NCI-H187 treated with DMSO at 0.1 percent for 48 hours (cell line): ENCODE measurements around the gene ATM.
"Not testable (repeated sequence)": the region's sequence is repeated elsewhere in the genome, so short reads cannot be mapped to it uniquely, and the experiment has no call there.

Experiments used
- DNase-seq: peaks from one replicate; lab custom pipeline; 2025; lab: John Stamatoyannopoulos, UW

The ATM gene

DNA sequence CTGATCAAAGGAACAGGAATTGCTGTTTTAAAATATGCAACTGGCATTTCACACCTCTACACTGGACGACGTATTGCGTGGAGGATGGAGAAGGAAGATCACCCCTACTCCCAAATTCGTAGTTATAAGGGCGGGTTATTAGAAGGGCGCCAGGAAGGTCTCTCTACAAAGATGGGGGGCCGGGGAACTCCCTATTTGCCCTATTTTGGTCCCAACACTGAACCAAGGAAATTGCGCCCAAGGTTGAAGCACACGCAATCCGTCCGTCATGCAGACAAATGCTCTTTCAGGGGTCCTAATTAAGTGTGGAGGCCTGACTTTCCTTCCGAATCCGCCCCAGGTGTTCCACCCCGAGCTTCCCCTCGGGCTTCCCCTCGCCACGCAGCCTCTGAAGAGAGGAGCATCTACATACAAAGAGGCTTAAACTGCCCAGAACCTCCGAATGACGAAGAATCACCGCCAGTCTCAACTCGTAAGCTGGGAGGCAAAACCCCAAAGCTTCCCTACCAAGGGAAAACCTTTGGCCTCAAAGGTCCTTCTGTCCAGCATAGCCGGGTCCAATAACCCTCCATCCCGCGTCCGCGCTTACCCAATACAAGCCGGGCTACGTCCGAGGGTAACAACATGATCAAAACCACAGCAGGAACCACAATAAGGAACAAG is 825 bp upstream of the ATM start:
- no peak for DNase-seq

DNA sequence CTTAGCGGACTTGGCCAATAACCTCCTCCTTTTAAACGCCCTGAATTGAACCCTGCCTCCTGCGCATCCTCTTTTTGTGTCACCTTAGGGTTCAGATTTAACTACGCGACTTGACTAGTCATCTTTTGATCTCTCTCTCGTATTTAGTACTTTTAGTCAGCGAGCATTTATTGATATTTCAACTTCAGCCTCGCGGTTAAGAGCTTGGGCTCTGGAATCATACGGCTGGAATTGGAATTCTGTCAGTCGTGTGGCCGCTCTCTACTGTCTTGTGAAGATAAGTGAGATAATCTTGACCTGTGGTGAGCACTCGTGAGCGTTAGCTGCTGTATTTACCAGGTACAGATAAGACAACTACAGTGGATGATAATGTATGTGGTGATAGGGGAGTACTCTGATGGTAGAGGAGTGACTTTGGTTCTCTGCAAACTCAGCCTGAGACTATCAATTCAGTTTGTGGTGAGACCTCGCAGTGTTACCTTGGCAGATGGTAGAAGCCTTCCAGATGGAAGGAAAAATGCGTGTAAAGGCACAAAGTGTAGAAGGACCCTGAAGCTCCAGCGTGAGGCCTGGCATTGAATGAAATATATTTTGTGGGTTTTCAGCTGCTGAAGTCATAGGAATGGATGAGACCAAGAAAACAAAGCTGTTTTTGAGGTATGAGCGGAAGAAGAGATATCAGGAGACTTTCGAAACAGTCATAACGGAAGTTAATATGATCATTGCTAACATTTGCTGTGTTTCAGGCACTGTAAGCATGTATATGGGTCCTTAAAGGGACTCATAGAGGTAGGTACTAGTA is 682 bp downstream of the ATM start:
- DNase-seq = no peak

DNA sequence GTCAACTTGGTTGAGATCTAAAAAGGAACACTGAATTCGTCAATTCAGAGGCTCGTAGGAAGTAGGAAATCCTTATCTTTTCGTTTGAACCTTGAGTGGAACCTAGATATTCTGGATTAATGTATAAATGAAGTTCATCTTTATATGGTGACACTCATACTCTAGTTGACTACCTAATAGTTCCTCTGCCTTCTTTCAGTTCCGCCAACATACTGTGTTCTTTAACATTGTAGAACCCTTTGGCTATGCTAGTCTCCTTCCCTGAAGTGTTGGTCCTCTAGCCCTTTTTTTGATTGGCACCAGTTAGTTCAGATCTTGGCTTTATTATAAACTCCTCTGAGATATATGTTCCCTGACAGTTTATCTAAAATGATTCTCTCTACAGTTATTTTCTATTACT is 1.5 kb downstream of the ATM start:
- DNase-seq = no peak

DNA sequence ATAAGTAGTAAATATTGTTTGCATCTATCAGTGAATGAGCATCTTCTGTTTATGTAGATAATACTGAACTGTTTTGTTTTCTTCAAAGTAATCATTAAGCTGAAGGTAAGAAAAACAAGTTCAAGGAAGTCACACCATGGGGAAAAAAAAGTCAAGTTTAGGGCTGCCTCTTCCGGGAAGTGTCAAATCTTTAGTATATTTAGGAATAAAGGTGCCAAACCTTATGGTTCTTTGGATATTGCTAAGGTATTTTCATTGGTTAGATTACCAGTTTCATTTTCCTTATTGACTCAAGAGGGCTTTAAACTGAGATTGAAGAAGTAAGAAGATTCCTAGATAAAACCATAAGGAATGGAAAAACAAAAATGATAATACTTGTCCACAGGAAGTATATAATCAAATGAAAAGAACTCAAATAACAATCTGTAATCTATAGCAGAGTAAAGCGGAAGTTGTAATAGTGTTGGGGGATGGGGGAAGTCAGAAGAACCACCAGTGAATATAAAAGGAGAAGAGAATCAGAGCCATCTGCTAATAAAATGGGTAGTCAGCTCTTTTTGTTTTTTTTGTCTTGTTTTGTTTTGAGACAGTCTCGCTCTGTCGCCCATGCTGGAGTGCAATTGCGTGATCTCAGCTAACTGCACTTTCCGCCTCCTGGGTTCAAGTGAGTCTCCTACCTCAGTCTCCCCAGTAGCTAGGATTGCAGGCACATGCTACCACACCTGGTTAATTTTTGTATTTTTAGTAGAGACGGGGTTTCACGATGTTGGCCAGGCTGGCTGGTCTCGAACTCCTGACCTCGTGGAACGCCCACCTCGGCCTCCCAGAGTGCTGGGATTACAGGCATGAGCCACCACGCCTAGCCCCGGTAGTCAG is 2.3 kb downstream of the ATM start:
- DNase-seq = no peak

DNA sequence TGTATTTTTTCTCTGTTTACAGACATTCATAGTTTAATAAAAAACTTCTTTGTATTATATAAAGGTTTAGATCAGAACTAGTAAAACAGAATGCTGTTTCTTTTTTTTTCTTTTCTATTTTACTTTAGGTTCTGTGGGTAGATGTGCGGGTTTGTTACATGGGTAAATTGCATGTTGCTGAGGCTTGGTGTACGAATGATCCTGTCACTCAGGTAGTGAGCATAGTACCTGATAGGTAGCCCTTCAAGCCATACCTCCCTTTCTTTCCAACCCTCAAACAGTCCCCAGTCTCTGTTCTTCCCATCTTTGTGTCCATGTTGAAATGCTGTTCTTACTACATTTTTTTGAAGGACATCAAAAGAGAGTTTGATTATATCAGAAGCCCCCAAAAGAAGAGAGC is 3.2 kb downstream of the ATM start:
- DNase-seq = no peak

DNA sequence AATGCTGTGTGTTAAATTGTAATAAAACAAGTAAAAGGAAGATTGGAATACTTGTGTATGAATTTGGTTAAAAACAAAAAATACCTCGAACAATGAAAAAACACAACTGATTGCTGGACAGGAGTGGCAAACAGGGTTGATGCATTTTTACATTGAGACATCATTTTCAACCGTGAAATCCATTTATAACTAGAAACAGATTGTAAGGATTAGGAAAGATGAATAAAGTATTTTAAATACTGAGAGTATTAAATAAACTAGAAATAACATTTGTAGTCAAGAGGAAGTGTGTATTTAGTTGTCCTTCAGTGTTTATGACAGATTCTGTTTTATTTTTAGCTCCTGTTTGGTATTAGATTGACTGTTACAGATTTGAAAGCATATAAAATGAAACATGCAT is 5.4 kb downstream of the ATM start:
- DNase-seq = no peak

DNA sequence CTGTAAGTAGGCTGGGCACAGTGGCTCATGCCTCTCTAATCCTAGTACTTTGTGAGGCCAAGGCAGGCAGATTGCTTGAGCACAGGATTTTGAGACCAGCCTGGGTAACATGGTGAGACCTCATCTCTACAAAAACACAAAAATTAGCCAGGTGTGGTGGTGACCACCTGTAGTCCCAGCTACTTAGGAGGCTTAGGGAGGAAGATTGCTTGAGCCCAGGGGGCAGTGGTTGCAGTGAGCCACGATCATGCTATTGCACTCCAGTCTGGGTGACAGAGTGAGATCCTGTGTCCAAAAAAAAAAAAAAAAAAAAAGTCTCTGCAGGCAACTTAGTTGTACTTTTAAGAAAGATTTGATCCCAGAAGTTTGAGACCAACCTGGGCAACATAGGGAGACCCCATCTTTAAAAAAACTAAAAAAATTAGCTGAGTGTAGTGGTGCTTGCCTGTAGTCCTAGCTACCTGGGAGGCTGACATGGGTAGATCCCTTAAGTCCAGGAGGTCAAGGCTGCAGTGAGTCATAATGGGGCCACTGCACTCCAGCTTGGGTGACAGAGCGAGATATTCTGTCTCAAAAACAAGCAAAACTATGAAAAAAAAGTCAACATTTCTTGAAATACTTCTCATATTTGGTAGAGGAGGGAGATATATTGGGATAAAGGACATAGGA is 10.5 kb downstream of the ATM start:
- DNase-seq = no peak

DNA sequence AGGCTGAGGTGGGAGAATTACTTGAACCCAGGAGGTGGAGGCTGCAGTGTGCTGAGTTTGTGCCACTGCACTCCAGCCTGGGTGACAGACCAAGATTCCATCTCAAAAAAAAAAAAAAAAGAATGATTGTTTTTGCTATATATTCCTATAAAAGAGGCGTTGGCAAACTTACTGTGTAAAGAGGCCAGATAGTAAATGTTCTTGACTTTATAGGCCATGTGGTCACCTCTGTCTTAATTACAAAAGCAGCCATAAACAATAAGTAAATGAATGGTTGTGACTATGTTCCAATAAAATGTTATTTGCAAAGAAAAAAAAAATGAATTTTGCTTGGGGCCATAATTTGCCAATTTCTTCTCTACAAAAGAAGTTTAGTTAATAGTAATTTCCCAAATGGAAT is 12.3 kb downstream of the ATM start:
- DNase-seq = no peak

DNA sequence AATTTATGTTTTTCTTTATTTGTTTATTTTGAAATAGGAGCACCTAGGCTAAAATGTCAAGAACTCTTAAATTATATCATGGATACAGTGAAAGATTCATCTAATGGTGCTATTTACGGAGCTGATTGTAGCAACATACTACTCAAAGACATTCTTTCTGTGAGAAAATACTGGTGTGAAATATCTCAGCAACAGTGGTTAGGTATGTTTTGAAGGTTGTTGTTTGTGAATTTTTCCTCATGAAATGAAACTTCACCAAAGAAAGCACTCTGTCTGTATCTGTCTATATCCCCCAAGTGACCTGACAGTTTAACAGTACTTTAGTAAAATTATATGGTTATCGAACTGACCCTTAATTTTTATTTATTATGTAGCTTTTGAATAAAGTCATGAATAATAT is 12.8 kb downstream of the ATM start:
- DNase-seq = no peak

DNA sequence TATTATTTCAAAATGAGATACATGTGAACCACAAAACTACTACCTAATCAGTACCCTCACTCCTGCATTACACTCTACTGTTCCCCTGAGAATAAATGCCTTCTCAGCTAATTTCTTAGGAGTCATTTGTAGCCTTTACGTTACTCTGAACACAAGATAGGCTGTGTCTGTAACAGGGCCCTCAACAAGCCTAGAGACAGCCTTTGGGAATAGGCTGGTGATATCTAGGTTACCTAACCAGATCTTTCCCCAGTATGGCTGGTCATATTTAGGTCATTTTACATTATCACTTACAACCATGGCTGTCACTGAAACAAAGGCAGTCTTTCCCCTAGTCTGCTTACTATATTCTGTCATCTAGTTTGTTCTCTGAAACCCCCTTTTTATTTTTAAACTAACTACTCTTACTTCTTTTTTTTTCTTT is 14.2 kb downstream of the ATM start:
- no peak for DNase-seq

DNA sequence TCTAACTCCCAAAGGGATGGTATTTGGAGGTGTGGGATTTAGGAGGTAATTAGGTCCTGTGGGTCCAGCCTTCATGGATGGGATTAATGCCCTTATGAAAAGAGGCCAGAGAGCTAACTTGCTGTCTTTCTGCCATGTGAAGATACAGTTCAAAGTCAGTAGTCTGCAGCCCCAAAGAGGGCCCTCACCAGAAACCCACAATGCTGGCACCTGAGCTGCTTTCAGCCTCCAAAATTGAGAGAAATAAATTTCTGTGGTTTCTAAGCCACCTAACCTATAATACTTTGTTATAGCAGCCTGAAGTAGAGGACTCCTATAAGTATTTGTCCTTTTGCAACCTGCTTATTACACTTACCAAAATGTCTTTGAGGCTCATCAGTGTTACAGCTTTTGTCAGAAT is 16.2 kb downstream of the ATM start:
- no peak for DNase-seq

DNA sequence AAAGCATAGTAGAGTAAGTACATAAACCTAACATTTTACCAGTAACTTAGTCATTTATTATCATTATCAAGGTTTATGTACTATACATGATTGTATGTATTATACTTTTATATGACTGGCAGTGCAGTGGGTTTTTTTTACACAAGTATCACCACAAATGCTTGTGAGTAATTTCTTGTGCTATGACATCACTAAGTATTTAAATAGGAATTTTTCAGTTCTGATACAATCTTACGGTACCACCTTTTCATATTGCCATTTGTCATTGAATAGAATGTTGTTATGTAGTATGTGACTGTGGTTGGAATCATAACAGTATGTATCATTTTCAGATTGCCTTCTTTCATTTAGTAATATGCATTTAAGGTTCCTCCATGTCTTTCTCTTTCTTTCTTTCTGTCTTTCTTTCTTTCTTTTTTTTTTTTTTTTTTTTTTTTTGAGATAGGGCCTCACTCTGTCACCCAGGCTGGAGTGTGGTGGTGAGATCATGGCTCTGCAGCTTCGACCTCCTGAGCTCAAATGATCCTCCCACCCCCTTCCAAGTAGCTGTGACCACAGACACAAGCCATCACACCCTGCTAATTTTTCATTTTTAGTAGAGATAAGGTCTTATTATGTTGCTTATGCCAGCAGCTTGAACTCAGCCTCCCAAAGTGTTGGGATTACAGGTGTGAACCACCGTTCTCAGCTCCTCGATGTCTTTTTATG is 18.6 kb downstream of the ATM start:
- no peak for DNase-seq

DNA sequence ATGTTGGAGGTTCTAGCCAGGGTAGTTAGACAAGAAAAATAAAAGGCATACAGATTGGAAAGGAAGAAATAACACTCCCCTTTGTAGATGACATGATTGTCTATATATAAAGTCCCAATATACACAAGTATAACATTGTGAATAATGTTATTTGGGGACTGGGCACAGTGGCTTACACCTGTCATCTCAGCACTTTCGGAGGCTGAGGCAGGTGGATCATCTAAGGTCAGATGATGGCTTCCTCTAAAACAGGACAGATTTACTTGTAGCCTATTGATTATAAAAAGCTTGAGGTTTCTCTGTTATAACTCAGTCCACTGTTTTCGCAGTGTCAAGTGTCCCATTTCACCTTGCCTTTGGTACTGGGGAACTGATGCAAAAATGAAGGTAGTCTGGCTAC is 19.6 kb downstream of the ATM start:
- DNase-seq = no peak

DNA sequence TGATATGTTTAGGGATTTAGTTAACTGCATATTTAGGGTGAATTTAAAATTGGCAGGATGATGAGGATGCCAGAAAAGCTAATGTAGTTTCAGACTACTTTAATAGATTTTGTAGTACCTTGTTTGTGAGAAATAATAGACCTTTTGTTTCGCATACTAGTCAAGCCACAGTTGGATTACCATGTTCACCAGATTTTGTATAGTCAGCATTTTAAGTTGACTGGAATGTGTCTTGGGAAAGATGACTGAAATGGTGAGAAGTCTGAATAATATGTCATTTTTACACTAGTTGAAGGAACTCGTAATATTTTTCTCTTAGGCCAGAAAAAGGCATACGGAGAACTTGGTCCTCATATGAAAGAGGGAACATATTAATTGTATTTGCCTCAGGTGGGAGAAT is 23.4 kb downstream of the ATM start:
- no peak for DNase-seq

DNA sequence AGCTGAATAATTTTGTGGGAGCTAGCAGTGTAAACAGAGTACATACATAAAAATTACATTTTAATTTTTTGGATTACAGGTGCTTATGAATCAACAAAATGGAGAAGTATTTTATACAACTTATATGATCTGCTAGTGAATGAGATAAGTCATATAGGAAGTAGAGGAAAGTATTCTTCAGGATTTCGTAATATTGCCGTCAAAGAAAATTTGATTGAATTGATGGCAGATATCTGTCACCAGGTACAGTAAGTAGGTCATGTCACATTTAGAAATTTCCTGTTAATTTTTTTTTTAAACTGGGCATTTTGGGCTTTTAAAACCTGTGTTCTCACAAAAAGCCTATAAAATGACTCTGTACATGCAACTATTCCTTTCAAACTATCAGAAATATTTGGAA is 24.0 kb downstream of the ATM start:
- no peak for DNase-seq

DNA sequence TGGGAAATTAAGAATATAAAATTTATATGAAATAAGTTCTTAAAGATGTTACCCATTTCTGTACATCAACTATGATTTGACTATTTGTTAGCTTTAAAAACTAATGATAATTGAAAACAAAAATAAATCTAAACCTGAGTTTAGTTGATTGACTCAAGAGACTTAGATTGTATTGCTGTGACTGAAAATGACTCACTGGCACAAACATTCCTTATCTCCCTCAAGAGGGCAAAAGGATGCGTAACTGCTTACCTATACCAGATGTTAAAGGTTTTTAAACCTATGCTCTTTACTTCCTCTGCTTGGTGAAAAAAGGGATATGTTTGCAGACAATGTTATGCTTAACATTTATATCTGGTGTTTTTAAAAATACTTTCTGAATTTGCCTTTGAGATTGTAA is 30.3 kb downstream of the ATM start:
- DNase-seq = no peak

DNA sequence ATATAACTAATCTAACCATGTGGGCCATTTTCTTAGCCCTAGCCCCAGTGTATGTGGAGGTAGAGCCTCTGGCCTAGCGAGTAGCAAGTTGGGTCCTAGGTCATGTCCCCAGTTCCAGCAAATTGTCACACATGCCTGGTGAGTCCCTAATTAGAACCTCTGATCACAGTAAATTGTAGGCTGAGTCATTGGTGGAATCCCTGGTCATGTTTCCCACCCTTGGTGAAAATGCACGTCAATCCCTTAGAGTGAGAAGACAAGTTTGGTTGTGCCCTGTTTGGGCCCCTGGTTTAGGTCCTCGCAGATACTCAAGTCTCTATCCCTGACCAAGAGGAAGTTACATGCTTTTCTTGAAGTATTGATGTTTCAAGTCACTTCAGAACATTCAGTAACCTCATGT is 46.7 kb downstream of the ATM start:
- no peak for DNase-seq

DNA sequence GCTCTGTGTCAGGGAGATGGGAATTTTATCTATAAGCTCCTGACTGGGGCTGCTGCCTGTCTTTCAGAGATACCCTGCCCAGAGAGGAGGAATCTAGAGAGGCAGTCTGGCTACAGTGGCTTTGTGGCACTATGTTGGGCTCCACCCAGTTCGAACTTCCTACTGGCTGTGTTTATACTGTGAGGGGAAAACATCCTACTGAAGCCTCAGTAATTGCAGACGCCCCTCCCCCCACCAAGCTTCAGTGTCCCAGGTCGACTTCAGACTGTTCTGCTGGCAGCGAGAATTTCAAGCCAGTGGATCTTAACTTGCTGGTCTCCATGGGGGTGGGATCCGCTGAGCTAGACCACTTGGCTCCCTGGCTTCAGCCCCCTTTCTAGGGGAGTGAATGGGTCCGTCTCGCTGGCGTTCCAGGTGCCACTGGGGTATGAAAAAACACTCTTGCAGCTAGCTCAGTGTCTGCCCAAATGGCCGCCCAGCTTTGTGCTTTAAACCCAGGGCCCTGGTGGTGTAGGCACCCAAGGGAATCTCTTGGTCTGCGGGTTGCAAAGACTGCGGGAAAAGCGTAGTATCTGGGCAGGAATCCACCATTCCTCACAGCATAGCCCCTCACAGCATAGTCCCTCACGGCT is 54.2 kb downstream of the ATM start:
- not testable (repeated sequence) for DNase-seq

DNA sequence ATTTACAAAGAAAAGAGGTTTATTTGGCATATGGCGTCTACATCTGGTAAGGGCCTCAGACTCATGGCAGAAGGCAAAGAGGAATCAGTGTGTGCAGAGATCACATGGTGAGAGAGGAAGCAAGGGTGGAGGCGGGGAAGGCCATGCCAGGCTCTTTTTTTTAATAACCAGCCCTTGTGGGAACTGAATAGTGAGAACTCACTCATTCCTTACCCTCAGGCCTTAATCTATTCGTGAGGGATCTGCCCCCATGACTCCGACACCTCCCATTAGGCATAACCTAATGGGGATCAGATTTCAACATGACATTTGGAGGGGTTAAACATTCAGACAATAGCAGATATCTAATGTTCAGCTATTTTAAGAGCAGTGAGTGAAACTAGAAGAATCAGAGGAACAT is 55.7 kb downstream of the ATM start:
- DNase-seq = no peak

DNA sequence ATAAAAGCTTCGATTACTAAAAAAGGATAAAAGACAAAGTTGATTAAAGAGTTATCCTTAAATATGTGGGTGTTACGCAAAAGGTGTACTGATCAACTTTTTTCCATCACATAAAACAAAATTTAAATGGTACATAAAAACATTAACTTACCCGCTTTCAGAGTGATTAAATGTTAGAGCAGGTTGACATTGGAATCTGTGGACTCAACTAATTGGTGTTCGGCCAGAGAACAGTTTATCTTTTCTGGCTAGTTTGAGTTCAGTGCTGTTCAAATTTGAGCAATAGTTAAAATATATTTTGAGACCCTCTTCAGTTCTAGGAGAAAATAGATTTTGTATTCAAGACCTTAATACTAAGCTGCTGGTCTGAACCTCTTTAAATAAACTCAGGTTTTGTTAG is 56.1 kb downstream of the ATM start:
- DNase-seq = no peak

DNA sequence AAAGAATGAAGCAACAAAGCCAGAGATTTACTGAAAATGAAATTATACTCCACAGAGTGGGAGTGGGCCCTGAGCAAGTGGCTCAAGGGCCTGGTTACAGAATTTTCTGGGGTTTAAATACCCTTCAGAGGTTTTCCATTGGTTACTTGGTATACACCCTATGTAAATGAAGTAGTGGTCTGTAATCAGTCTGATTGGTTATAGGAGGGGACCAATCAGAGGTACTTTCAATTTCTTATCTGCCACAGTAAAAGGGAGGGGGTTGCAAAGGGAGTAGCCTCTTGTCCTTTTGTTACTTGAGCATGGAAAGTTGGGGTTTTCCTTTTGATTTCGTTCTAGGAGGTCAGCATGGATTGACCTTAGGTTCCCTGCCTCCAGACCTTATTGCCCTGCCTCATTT is 63.5 kb downstream of the ATM start:
- no peak for DNase-seq
